IPS DF 6.9 (cell line): ENCODE data around the gene ABCC4.

ENCODE experiments used
- DNase-seq: peaks from one replicate; pipeline ENCODE4 v3.0.0-alpha.2; 2013; ENCODE audit warnings: low read depth, low spot score
- H3K27ac ChIP-seq: one replicate; pipeline ENCODE4 v1.5.1; 2013; ENCODE audit warnings: low read length, control low read depth
- H3K27me3 ChIP-seq: 2 replicates; pipeline ENCODE4 v1.6.1; 2013; ENCODE audit warnings: mild to moderate bottlenecking, low read length; ENCODE audit not compliant: control insufficient read depth, insufficient read depth
- H3K36me3 ChIP-seq: 2 replicates; pipeline ENCODE4 v1.6.1; 2013; ENCODE audit warnings: low read length; ENCODE audit not compliant: control insufficient read depth, insufficient read depth
- H3K4me1 ChIP-seq: 2 replicates; pipeline ENCODE4 v1.6.1; 2013; ENCODE audit warnings: low read length; ENCODE audit not compliant: control insufficient read depth, insufficient read depth
- H3K4me3 ChIP-seq: 2 replicates; pipeline ENCODE4 v1.5.1; 2013; ENCODE audit warnings: mild to moderate bottlenecking, low read length
- H3K9me3 ChIP-seq: 2 replicates; pipeline ENCODE4 v1.6.1; 2013; ENCODE audit warnings: low read length, inconsistent platforms; ENCODE audit not compliant: control insufficient read depth, insufficient read depth
- WGBS: extraction: QIAGEN DNeasy Blood & Tissue Kit; methylation state at CpG from one replicate; pipeline ENCODE4 v1.1.7; 2013; ENCODE audit warnings: mixed read lengths, missing lambda C conversion rate; ENCODE audit not compliant: insufficient read length, insufficient coverage; 5-methylcytosine and 5-hydroxymethylcytosine counted together

The ABCC4 gene

GRCh38 chr13:95159458-95159857, 141.8 kb downstream of the ABCC4 start:
- no peak for DNase-seq
- H3K27me3 ChIP-seq = no peaks in the 10 kb centered on the region
- H3K4me3 ChIP-seq = no peak overlapping the region
- H3K27ac ChIP-seq = no peak overlapping the region
- no peaks in the 10 kb centered on the region for H3K4me1 ChIP-seq
- no peaks in the 10 kb centered on the region for H3K36me3 ChIP-seq
- no peaks in the 10 kb centered on the region for H3K9me3 ChIP-seq
- no CpG with 5 or more reads among the region's 6 CpGs for WGBS

- H3K36me3 ChIP-seq = no peaks in the 10 kb centered on the region
- no peak overlapping the region for H3K4me3 ChIP-seq
- no peaks in the 10 kb centered on the region for H3K9me3 ChIP-seq
- no peak overlapping the region for H3K27ac ChIP-seq
- 100% methylated on average over 1 of the region's 3 CpGs for WGBS
- H3K27me3 ChIP-seq = no peaks in the 10 kb centered on the region
- no peaks in the 10 kb centered on the region; the same call in 1 of the 2 replicates for H3K4me1 ChIP-seq
- no peak for DNase-seq
Measured at GRCh38 chr13:95156208-95156607, 145.0 kb downstream of the ABCC4 start.

GRCh38 chr13:95155504-95155903, 145.7 kb downstream of the ABCC4 start:
- H3K4me3 ChIP-seq = no peak overlapping the region
- no CpG with 5 or more reads among the region's 3 CpGs for WGBS
- no peaks in the 10 kb centered on the region for H3K36me3 ChIP-seq
- H3K27ac ChIP-seq = no peak overlapping the region
- H3K27me3 ChIP-seq = no peaks in the 10 kb centered on the region
- H3K9me3 ChIP-seq = no peaks in the 10 kb centered on the region
- no peak for DNase-seq
- H3K4me1 ChIP-seq = no peaks in the 10 kb centered on the region; the same call in 1 of the 2 replicates

GRCh38 chr13:95155093-95155492, 146.2 kb downstream of the ABCC4 start:
- no peaks in the 10 kb centered on the region for H3K27me3 ChIP-seq
- H3K27ac ChIP-seq = no peak overlapping the region
- no peak for DNase-seq
- H3K36me3 ChIP-seq = no peaks in the 10 kb centered on the region
- H3K9me3 ChIP-seq = no peaks in the 10 kb centered on the region
- no CpG with 5 or more reads among the region's 4 CpGs for WGBS
- no peaks in the 10 kb centered on the region; the same call in 1 of the 2 replicates for H3K4me1 ChIP-seq
- H3K4me3 ChIP-seq = no peak overlapping the region

- Histone ChIP-seq H3K36me3 (no peaks in the 10 kb centered on the region), H3K9me3 (no peaks in the 10 kb centered on the region), H3K27ac (no peak overlapping the region), H3K4me1 (no peaks in the 10 kb centered on the region; the same call in 1 of the 2 replicates), H3K4me3 (no peak overlapping the region), H3K27me3 (no peaks in the 10 kb centered on the region)
- DNase-seq = no peak
- no CpG with 5 or more reads among the region's 3 CpGs for WGBS
Measured at GRCh38 chr13:95154413-95154886, 146.8 kb downstream of the ABCC4 start.

GRCh38 chr13:95153647-95154412, 147.4 kb downstream of the ABCC4 start:
- Histone ChIP-seq H3K27ac (no peak overlapping the region), H3K27me3 (no peaks in the 10 kb centered on the region), H3K4me3 (no peak overlapping the region), H3K4me1 (no peaks in the 10 kb centered on the region; the same call in 1 of the 2 replicates), H3K9me3 (no peaks in the 10 kb centered on the region), H3K36me3 (no peaks in the 10 kb centered on the region)
- no CpG with 5 or more reads among the region's 7 CpGs for WGBS
- no peak for DNase-seq

GRCh38 chr13:95151942-95152587, 149.2 kb downstream of the ABCC4 start:
- Histone ChIP-seq H3K27me3 (no peaks in the 10 kb centered on the region), H3K4me1 (no peaks in the 10 kb centered on the region; the same call in 1 of the 2 replicates), H3K4me3 (no peak overlapping the region), H3K36me3 (no peaks in the 10 kb centered on the region), H3K27ac (no peak overlapping the region), H3K9me3 (no peaks in the 10 kb centered on the region)
- WGBS = no CpG with 5 or more reads among the region's 4 CpGs
- DNase-seq = no peak

- WGBS = no CpG with 5 or more reads among the region's 2 CpGs
- Histone ChIP-seq H3K27ac (no peak overlapping the region), H3K27me3 (no peaks in the 10 kb centered on the region), H3K9me3 (no peaks in the 10 kb centered on the region), H3K4me1 (no peaks in the 10 kb centered on the region; the same call in 1 of the 2 replicates), H3K36me3 (no peaks in the 10 kb centered on the region), H3K4me3 (no peak overlapping the region)
- no peak for DNase-seq
Measured at GRCh38 chr13:95150555-95150954, 150.7 kb downstream of the ABCC4 start.

GRCh38 chr13:95146486-95146885, 154.8 kb downstream of the ABCC4 start:
- Histone ChIP-seq H3K4me3 (no peak overlapping the region), H3K36me3 (no peaks in the 10 kb centered on the region), H3K9me3 (no peaks in the 10 kb centered on the region), H3K27me3 (no peaks in the 10 kb centered on the region), H3K4me1 (no peaks in the 10 kb centered on the region), H3K27ac (no peak overlapping the region)
- no CpG with 5 or more reads among the region's 3 CpGs for WGBS
- DNase-seq = no peak

GRCh38 chr13:95145587-95145986, 155.7 kb downstream of the ABCC4 start:
- H3K36me3 ChIP-seq = no peaks in the 10 kb centered on the region
- H3K9me3 ChIP-seq = no peaks in the 10 kb centered on the region
- DNase-seq = no peak
- no peaks in the 10 kb centered on the region for H3K4me1 ChIP-seq
- H3K27ac ChIP-seq = no peak overlapping the region
- no peak overlapping the region for H3K4me3 ChIP-seq
- WGBS = no CpG with 5 or more reads among the region's 3 CpGs
- no peaks in the 10 kb centered on the region for H3K27me3 ChIP-seq
